Measurements from ENCODE around the gene CCDC91.
"Not testable (repeated sequence)": the region's sequence is repeated elsewhere in the genome, so short reads cannot be mapped to it uniquely, and the experiment has no call there.

The CCDC91 gene

DNA sequence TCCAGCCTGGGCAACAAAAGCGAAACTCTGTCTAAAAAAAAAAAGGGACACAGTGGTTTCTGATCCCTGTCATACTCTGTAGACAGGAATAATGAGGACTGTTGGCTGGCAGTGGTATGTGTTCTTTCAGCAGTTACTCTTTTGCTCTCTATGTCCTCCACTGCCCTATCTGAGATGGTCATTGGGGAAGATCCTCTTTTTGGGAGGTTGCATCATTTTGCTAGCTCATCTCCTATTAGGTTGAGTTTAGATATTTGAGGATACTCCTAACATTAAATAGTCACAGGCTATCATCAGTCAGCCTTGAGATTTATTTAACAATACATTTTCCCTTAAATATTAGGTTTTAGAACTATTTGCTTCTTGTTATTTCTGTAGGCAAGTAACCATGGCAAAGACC lies 5.9 kb upstream of the CCDC91 start:
- DNase-seq (ENCODE audit: low read depth) = no peak

DNA sequence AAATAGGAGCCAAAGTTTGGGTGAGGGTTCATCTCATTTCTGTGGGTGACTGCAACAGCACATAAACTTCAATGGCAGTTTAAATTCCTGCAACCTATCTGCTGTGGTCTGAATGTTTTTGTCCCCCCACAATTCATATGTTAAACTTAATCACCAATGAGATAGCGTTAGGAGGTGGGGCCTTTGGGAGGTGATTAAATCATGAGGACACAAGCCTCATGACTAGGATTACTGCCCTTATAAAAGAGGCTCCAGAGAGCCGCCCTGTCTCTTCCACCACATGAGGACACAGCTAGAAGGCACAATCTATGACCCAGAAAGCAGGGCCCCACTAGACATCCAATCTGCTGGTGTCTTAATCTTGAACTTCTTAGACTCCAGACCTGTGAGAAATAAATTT lies 3.8 kb upstream of the CCDC91 start:
- DNase-seq (ENCODE audit: low read depth) = no peak

DNA sequence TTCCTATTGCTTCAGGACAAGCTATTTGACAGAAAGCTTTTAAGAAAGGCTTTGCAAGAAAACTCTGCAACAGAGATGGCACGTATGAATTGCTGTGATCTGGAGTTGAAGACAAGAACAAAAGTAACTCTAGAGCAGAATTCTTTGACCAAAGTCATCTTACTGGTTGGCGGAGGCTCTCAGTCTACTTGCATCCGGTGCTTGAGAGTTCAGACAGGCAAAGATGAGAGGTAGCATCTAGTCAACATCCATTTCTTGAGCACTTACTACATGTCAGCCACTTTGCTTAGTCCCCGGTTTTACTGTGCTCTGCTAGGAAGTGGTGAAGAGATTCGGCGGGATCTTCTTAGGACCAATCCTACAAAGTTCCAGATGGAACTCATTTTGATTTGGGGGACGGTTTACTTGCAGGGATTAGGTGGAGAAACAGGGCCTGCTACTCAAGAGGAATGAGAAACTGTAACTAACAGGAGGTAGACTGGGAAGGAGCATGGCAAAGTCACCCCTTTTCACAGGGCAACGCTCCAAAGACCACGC lies 404 bp upstream of the CCDC91 start:
- DNase-seq (ENCODE audit: low read depth) = no peak

DNA sequence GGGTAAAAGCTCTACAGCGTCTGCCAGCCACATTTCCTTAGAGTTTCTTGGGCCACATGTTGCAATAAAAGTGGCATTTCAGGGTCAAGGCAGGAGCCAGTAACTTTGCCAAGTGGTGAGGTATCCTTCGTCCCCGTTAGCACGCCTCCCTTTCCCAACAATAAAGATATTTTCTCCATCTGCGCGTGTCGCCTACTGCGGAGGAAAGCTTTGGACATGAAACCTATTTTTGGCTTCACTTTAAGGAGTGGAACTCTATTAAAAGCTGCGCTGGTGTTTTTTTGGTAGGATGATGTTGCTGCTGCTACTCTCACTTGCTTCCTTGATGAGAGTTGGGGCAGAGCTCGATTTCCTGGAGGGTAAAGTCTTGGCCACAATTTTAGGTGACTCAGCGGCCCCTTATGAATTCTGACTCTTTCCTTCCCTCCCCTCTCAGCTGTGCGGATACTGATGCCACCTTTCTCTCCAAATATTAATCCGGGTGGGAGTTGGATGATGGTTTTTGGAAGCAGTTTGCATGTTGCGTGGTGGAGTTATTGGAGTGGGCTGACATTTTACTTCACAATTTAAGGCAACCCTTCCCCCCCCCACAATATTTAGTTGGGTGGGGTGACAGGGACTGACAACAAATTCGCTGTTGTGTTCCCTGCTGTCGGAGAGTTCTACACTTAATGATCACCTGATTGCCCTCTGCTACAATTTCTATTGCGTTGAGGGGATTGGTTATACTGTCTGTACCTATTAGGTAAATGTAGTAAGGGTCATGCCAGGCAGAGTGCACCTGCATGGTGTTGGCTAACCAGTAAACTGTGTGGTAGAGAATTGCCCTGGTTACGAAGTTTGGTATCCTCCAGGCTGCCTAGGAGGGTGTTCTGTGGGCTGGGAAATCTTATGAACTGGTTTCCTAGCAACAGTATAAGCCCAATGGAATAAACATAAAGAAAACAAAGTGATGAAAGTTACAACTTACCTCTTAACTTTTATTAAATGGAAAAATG lies 1.1 kb downstream of the CCDC91 start:
- DNase-seq (ENCODE audit: low read depth) = no peak

DNA sequence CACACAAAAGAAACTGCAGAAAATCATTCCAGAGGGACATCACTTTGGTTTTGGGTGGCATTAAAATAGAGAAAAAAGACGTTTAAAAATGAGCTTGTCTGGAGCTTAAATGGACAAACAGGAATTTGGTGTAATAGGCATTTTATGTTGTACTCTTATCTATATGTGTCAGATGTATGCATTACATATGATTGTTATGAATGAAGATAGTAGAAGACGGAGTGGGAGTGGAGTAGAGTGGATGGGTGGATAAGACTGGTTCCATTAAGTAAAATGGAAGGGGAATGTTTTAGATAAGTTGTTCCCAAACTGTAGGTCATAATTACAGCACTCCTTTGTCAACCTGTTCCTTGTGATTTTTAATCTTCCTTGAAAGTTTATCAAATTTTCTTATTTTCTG lies 1.9 kb downstream of the CCDC91 start:
- no peak for DNase-seq (ENCODE audit: low read depth)

DNA sequence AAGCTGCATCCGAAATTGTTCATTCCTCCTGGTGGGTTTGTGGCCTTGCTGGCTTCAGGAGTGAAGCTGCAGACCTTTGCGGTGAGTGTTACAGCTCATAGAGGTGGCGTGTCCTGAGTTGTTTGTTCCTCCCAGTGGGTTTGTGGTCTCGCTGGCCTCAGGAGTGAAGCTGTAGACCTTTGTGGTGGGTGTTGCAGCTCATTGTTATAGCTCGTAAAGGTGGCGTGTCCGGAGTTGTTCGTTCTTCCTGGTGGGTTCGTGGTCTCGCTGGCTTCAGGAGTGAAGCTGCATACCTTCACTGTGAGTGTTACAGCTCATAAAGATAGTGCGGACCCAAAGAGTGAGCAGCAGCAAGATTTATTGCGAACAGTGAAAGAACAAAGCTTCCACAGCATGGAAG lies 4.4 kb downstream of the CCDC91 start:
- not testable (repeated sequence) for DNase-seq (ENCODE audit: low read depth)

DNA sequence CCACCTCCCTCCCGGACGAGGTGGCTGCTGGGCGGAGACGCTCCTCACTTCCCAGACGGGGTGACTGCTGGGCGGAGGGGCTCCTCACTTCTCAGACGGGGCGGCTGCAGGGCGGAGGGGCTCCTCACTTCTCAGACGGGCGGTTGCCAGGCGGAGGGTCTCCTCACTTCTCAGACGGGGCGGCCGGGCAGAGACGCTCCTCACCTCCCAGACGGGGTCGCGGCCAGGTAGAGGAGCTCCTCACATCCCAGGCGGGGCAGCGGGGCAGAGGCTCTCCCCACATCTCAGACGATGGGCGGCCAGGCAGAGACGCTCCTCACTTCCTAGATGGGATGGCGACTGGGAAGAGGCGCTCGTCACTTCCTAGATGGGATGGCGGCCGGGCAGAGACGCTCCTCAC lies 10.9 kb downstream of the CCDC91 start:
- not testable (repeated sequence) for DNase-seq (ENCODE audit: low read depth)

DNA sequence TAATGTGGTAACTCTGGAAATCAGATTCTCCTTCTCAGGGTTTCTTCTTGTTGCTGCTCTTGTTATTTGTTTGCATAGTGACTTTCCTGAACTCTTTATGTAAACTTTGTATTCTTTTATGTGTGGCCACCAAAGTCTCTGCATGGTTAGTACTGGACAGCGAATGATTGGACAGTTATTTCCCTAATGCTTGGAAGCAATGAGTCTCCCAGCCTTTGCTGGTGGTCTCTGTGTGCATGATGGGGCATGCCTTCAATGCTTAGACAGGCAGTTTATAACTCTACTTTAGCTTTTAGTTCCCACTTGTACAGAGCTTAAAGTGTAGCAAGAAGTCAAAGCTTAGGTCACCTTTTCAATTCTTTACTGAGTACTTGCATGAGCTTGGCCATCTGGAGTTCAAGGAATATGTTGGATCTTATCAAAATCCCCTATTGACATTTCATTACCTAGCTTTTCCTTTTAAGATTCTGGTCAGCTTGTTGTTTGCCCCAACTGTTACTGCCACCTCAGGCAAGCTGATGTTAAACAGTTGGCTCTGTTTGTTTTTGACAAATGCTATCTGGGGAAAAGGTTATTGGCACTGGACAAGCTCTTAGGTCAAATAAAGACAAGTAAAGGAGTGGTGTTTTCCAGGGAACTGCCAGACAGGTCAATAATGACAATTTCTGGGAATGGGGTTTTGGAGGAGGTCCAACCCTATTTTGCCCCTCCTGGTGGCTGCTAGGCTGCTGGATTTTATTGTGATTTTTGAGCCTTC lies 12.3 kb downstream of the CCDC91 start:
- DNase-seq (ENCODE audit: low read depth) = no peak

DNA sequence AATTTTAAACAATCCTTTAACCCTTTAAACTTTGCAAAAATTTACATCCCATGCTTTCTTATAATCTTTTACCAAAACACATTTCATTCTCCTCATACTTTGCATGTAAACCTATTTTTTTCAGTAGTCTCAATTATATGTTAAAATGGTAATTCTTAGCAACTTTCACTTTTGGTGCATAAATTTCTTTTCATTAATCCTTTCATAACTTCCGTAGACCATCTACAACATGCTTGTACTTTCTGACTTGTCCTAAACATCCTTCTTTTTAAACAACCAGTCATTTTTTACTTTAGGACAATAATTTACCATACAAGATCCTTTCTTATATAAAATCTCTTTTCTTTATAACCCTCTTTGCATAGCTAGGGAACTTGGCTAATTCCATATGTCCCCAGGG lies 19.5 kb downstream of the CCDC91 start:
- no peak for DNase-seq (ENCODE audit: low read depth)

DNA sequence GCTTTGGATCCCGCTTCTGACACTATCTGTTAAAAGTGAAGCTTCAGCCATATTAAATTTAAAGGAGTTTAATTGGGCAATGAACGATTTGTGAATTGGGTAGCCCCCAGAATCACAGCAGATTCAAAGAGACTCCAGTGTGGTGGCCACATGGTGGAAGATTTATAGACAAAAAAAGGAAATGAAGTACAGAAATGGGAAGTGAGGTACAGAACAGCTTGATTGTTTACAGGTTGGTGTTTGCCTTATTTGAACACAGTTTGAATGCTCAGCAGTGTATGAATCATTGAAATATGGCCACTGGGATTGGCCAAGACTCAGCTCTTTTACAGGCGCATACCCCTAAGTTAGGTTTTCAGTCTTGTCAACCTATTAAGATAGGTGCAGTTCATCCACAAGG lies 21.9 kb downstream of the CCDC91 start:
- DNase-seq (ENCODE audit: low read depth) = no peak

DNA sequence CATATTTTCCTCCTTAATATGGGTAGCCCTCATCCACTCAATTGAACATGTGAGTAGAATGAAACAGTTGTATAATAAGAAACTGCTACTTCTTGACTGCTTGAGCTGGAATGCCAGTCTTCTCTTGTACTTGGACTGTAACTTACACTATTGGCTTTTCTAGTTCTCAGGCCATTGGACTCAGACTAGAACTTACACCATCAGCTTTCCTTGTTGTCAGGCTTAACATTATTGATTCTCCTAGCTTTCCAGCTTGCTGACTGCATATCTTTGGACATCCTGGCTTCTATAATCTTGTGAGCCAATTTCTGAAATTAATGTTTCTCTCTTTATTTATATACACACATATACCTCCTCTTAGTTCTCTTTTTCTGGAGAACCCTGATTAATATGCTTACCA lies 24.8 kb downstream of the CCDC91 start:
- DNase-seq (ENCODE audit: low read depth) = no peak

DNA sequence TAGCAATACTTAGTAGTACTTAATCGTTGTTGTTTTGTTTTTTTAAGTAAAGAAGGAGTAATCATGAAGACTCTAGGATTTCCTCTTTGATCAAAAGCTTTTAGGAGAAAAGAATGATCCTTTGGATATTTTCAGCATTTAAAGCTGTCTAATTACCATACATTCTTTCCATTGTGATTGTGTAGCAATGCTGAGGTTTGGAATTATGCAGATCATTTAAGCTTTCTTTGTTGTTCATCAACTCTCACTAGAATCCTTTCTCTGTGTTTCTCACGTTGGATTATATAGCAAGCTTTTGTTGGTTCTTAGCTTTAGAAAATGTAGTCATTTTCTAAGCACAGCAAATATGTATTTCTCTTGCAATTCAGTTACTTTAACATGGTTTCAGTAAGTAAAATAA lies 25.8 kb downstream of the CCDC91 start:
- DNase-seq (ENCODE audit: low read depth) = no peak

DNA sequence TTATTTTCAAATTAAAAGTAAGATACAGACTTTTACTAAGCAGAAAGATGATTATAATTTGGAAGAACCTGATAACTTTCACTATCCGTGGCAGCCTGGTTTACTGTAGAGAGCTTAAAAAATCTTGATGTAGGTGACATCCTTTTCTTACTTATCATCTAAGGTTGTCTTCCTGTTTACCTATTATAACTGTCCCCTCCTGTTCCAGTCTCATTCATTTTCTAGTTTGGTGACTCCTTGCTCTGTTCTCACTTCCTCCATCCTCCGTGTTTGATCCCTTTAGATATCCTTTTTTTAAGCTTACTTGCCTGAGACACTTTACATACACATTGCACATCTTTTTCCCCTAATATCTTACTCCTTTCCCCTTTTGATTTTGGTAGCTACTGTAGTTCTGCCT lies 27.5 kb downstream of the CCDC91 start:
- no peak for DNase-seq (ENCODE audit: low read depth)

DNA sequence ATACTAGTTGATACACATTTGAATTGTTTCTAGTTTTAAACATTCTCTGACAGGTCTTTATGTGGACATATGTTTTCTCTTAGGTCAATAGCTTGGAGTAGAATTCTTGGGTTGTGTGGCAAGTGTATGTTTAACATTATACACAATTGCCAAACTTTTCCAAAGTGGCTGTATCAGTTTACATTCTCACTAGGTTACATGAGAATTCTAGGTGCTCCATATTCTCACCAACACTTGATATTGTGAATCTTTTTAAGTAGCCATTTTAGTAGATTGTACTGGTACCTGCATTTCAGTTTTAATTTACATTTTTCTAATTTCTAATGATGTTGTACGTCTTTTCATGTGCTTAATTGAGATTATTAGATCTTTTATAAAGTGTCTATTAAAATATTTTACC lies 28.6 kb downstream of the CCDC91 start:
- DNase-seq (ENCODE audit: low read depth) = no peak

DNA sequence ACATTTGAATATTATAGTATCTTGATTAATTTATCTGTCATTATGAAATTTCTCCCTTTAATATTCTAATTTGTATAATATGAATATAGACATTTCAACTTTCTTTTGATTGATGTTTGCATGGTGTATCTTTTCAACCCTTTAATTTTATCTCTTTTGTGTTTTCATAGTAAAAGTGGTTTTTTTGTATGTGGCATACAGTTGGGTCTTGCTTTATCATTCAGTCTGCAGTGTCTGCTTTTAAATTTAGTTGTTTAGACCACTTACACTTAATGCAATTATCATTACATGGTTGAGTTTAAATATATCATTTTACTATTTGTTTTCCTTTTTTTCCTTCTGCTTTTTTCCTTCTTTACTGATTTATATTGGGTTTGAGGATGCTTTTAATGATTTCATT lies 29.6 kb downstream of the CCDC91 start:
- no peak for DNase-seq (ENCODE audit: low read depth)

DNA sequence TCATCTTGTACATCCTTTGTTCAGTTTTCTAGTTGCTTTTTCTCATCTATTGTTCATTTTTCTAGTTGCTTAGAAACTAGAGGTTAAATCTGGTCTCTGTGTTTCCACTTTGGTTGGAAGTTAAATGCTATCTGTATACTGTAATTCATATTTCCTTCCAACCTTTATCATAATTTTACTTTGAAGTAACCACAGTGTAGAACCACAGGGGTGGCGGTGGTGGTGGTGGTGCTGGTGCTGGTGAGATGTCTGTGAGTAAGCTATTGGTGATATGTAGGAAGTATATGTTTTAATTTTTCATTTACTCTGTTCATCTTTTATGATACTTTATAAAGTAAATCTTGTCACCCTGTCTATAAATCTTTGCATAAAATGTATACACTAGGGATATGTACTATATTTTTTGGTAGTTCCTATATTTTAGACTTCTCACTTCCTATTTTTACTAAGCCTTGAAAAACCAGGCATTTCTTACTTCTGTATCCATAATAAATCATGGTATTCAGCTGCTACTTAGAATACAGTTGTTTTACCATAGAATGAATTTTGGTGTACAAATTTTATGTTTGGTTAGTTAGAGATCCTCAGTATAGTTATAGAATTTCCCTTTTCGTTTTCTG lies 31.9 kb downstream of the CCDC91 start:
- peak; percentile 50 for DNase-seq (ENCODE audit: low read depth)

DNA sequence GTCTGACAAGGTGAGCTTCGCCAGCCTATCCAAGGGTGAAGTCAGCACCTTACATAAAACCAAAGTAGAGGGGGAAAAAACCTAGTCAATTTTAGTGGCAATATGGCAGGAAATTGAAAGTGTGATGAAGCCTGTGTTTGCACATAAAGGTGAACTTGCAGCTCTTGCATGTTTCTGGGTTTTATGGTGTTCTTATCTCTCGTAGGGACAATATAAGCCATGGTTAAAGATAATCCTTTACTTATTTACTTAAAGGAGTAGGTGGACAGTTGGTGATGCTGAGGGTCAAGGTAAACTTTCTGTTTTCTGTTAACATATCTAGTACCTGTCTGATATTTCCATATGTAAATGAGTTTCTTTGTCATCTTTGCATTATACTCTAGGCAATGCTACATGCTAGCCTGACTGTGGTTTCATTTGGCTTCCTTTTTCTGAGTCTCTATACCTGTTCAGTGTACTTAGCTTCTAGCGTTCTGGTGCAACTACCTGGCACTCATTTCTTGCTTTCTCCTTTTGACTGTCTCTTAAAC lies 32.8 kb downstream of the CCDC91 start:
- DNase-seq (ENCODE audit: low read depth) = no peak

DNA sequence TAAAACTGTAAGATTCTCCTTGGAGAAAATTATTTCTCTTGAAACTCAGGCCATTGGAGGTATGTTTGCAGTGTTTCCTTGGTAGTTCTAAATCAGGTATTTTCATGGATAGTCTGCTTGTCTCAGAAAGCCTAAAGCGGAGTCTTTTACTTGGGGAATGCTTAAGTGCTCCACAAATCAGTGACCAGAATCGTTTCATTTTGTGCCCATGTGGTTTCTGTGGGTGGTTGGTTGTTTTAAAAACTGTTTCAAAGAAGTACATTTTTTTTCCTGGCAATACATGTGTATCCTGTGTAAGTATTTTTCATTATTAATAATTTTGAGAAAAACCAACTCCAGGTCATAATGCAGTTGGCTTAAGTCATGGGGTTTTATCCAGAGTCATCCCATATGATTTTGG lies 33.6 kb downstream of the CCDC91 start:
- DNase-seq (ENCODE audit: low read depth) = no peak

DNA sequence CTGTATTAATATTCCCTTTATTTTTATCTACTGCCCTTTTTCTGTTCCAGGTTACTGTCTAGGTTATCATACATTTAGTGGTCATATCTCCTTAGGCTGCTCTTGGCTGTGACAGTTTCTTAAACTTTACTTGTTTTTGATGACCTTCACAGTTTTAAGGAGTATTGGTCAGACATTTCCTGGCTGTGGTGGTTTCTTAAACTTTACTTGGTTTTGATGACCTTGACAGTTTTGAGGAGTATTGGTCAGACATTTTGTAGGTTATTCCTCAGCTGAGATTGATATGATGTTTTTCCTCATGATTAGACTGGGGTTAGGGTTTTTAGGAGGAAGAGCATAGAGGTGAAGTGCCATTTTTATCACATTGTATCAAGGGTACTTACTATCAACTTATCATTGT lies 36.4 kb downstream of the CCDC91 start:
- DNase-seq (ENCODE audit: low read depth) = no peak

DNA sequence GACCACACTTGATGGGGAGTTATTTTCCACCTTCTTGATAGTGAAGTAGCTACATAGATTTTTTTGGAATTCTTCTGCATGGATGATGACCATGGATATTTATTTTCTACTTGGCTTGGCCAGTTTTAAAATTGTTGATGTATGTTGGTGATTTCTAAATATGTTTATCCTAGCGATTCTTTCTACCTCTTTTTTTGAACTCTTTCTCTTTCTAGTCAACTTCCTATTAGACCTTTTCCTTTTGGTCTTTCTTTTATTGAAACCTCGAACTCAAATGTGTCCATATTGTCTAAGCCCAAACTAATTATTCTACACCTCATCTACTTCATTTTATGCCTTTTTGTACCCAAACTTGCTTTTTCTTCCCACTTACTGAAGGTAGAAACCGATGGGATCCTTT lies 37.0 kb downstream of the CCDC91 start:
- no peak for DNase-seq (ENCODE audit: low read depth)

DNA sequence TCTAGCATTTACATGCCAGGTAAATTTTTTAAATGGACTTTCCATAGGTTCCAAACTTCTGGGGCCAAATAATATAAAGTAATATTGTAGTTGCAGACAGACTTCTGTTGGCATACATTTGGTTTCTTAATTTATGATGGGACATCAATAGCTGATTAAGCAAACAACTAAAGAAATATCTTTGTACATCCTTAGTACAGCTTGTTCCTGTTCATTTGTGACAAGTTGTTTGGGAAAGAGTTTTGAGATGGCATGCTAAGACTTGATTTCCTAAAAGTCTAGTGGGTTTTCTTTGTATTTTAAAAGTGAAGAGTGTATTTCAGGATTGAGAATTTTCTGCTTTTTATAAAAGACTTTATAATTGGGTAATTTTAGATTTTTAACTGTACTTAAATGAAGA lies 41.0 kb downstream of the CCDC91 start:
- DNase-seq (ENCODE audit: low read depth) = no peak

DNA sequence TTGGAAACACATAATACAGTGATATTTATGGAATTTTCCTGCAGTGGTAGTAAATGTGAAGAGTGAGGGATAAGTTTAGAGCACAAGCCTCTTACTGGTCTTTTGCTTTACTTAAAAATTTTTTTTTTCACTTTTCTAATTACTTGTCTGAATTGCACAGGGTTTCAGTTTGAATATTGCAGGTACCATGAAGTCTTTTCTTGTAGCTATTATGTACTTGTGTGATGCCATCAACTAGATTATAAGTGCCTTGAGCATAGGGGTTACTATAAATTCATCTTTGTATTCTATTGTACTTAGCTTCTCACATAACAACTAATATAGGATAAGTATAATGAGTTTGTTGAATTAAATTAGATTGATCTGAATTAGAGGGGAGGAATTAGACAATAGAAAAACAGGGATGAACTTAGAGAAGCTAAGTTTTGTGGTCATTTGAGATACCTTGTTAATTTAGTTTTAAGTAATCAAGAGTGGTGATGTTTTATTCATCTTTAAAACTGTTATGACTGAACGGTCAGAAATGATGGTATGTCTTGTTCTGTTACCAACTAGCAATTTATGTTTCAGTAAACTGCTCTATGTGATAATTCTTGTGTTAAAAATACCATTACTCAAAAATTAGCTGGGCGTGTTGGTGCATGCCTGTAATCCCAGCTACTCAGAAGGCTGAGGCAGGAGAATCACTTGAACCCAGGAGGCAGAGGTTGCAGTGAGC lies 42.1 kb downstream of the CCDC91 start:
- no peak for DNase-seq (ENCODE audit: low read depth)
